ENCODE measurements around the gene BMPR1B. TPM values are rescaled to one million over a fixed set of nuclear protein-coding genes. Genes with fewer than 3 reads are reported as not detected.
A peak's percentile ranks its signal among the peaks of the same experiment; 100 is the strongest.

The BMPR1B gene
- 2.2 and 13.5 TPM in 2 replicates for total RNA-seq (ENCODE audit: low replicate concordance)

DNA sequence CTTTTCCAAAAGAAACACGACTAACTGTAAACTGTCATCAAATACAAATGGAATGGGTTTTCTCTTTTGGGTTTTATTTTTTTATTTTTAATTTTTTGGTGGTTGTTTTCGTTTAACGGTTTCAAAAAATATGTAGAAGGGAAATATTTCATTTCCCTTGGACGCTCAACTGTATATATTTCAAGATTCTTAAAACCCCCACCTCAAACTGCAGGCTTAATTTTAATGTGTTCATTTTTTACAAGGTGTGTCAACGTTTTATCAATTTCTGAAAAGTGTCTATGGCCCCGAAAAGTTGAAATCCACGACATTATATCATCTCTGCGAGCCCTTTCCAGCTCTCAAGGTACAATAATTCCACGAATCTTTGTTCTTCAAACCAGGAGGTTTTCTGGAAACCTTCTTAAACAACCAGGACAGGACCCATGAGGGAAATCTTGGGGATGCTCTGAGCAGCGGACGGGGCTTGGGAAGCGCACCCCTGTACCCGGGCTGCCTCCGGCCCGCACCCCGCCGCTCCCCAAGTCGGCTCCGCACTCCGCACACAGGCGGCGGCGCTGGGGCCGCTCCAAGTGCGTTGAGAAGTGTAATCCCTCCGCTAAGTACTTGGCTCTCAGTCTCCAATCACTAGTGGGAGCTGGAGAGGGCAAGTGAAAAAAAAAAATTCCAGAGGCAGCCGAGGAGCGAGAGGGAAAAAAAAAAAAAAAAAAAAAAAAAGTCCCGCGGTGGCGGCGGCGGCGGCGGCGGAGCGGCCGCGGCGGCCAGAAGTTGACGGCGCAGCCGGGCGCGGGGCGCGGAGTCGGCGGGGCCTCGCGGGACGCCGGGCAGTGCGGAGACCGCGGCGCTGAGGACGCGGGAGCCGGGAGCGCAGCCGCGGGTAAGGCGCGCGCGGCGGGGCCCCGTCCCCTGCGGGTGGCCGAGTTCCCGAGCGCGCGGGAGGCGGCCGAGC is at the start of gene BMPR1B:
BMPR1B (plus strand) TSS at position 764 of the 949 bp plus-strand sequence. CDS start 346,470 bp downstream, outside the sequence.
- peak within 1 kb of the TSS; percentile 70 for H3K4me3 ChIP-seq (ENCODE audit: low read depth, low read length)
- TF ChIP-seq, protein P1, sequence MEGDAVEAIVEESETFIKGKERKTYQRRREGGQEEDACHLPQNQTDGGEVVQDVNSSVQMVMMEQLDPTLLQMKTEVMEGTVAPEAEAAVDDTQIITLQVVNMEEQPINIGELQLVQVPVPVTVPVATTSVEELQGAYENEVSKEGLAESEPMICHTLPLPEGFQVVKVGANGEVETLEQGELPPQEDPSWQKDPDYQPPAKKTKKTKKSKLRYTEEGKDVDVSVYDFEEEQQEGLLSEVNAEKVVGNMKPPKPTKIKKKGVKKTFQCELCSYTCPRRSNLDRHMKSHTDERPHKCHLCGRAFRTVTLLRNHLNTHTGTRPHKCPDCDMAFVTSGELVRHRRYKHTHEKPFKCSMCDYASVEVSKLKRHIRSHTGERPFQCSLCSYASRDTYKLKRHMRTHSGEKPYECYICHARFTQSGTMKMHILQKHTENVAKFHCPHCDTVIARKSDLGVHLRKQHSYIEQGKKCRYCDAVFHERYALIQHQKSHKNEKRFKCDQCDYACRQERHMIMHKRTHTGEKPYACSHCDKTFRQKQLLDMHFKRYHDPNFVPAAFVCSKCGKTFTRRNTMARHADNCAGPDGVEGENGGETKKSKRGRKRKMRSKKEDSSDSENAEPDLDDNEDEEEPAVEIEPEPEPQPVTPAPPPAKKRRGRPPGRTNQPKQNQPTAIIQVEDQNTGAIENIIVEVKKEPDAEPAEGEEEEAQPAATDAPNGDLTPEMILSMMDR (IDR thresholded peaks at IDR 0.05; ENCODE audit: insufficient read depth, low read length) = peak; percentile 31
- DNase-seq (ENCODE audit: low read depth) = peak; percentile 80

DNA sequence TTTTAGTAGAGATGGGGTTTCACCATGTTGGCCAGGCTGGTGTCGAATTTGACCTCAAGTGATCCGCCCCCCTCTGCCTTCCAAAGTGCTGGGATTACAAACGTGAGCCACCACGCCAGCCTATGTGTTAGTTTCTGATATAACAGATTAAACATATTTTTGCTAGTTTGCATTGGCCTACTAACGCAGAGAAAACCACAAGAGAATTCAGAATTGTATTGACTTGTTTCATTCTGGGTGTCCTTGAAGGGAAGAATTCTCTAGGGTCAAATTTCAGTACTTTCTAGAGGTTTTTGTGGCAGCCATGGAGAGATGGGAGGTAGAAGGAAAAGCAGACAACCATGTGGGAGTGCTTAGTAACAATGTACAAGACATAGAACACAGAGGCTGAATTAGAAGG is 46.1 kb upstream of the BMPR1B start:
- no peak for DNase-seq (ENCODE audit: low read depth)
- TF ChIP-seq, protein P1 (IDR thresholded peaks at IDR 0.05; ENCODE audit: insufficient read depth, low read length) = no peak
- H3K4me3 ChIP-seq (ENCODE audit: low read depth, low read length) = no peak overlapping the region

DNA sequence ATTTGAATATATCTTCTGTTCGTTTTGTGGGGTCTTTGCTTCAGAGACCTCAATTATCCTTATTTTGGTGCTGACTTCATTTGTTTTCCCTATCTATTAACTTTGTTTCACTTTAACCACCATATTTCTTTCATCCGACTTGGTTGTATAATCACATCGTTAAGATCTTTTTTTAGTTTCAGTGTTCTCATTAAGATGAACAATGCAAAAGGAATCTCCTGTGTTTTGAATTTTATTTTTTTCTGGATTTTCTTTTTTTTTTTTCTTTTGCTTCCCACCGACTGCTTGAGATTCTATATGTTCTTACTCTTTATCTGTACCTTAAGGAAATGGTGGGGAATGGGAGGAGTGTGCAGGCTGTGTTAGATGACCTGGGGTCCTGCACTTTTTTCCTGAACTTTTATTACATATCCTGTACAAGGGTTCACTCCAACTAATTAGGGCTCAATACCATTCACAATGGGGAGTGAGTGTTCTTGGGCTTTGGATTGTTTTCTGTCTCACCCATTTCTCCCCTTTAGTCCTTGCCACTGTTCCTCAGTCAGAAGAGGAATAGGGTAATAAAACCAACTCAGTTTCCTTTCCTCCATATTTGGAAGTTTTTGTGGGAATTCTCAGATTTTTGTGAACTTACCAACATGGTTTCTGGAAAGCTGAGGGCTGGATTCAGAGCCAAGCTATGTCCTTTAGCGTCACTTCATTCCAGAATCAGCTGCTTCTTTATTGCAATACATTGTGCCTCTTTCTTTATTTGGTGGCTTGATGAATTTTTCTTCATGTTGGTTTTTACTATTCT is 43.2 kb upstream of the BMPR1B start:
- TF ChIP-seq, protein P1 (IDR thresholded peaks at IDR 0.05; ENCODE audit: insufficient read depth, low read length) = no peak
- H3K4me3 ChIP-seq (ENCODE audit: low read depth, low read length) = no peak overlapping the region
- DNase-seq (ENCODE audit: low read depth) = peak; percentile 71

DNA sequence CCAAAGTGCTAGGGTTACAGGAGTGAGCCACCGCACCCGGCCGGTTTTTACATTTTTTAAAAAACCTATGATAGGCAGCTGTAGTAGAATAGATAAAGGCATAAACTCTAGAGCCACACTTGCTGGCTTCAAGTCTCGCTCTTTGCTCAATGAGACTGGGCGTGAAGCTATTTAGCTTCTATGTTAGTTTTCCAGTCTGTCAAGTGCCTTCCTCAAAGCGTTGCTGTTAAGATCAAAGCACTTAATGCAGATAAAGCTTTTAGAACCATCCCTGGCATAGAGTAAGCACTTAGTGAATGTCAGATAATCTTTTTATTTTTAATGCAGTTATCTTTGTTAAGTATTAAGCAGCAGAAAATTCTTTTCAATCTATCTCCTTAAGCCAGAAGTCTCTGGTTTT is 42.0 kb upstream of the BMPR1B start:
- no peak overlapping the region for H3K4me3 ChIP-seq (ENCODE audit: low read depth, low read length)
- TF ChIP-seq, protein P1 (IDR thresholded peaks at IDR 0.05; ENCODE audit: insufficient read depth, low read length) = no peak

DNA sequence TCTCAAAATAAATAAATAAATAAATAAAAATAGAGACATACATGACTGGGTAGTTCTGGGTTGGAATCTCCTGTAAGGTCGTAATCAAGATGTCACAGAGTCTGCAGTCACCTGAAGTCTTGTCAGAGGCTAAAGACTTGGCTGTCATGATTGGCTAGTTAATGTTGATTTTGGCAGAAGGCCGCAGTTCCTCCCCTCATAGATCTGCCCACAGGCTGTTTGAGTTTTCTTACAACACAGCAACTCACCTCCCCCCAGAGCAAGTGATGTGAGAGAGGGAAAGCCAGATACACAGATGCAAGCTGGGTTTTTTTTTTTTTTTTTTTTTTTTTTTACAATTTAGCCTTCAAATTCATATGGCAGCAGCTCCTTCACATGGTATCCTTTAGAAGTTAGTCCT is 36.4 kb upstream of the BMPR1B start:
- no peak overlapping the region for H3K4me3 ChIP-seq (ENCODE audit: low read depth, low read length)
- DNase-seq (ENCODE audit: low read depth) = no peak
- TF ChIP-seq, protein P1 (IDR thresholded peaks at IDR 0.05; ENCODE audit: insufficient read depth, low read length) = no peak

More for the DNA sequence above, 42.0 kb upstream of the BMPR1B start:
- DNase-seq (ENCODE audit: low read depth) = no peak

DNA sequence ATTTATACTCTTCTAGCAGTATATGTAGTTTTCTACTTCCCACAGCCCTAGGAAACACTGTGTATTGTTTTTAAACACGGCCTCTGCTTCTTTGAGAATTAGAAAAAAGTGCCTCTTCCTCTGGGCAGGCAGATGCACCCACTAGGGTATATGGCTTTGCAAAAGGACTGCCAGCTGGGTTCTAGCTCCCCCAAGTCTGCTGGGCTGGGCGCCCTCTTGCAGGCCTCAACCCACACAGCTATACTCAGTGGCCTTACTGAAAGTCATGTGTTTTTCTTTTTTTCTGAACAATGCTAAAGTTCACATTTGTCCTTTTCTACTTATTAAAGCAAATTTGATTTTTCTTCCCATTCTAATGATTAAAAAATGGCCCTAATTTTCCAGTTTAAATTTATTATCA is 35.5 kb upstream of the BMPR1B start:
- H3K4me3 ChIP-seq (ENCODE audit: low read depth, low read length) = no peak overlapping the region
- no peak for DNase-seq (ENCODE audit: low read depth)
- TF ChIP-seq, protein P1 (IDR thresholded peaks at IDR 0.05; ENCODE audit: insufficient read depth, low read length) = no peak
